ENCODE results near the gene TTPAL. TPM values are rescaled to one million over a fixed set of nuclear protein-coding genes. Genes with fewer than 3 reads are reported as not detected.

Gene TTPAL
- total RNA-seq, 4 donors from 2014 or later = 7.9 to 13.0 (median 11.6) TPM

DNA sequence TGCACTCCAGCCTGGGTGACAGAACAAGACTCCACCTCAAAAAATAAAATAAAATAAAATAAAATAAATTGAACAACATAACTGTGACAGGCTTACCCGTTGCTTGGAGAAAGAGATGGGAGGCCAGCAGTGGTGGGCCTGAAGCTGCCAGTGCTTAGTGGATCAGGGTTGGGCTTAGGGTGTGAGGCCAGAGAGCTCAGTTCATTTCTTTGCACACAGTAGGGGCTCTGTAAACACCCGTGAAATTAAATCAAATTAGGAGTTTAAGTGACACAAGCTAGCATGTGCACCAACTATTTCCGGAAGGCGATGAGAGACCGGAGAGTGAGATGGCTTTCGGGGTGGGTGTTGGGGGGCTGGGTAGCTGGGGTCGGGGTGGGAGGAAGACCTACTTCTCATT is 25.8 kb upstream of the TTPAL start:
- Histone ChIP-seq H3K4me3 (no peak overlapping the region), H3K27me3 (peaks cover 0 to 18% (median 0%) of the 10 kb centered on the region in 4 donors), H3K9me3 (no peaks in the 10 kb centered on the region), H3K4me1 (no peaks in the 10 kb centered on the region), H3K36me3 (no peaks in the 10 kb centered on the region), H3K27ac (no peak overlapping the region)
- intact Hi-C loops (cut with DNase I) = no loop called here
- DNase-seq = no peak
- no peak for TF ChIP-seq POLR2A (IDR thresholded peaks at IDR 0.05)
- TF ChIP-seq CTCF (IDR thresholded peaks at IDR 0.05) = no peak
- 75 to 79% methylated on average over 7 of the region's 7 CpGs for WGBS, 2 donors

- no peak for TF ChIP-seq CTCF (IDR thresholded peaks at IDR 0.05)
- TF ChIP-seq POLR2A (IDR thresholded peaks at IDR 0.05) = no peak
- no peak overlapping the region for H3K27ac ChIP-seq
- DNase-seq = no peak
- WGBS, 2 donors = 30 to 54% methylated on average over 3 of the region's 3 CpGs
- intact Hi-C loops (cut with DNase I) = no loop called here
- H3K9me3 ChIP-seq = no peaks in the 10 kb centered on the region
- no peaks in the 10 kb centered on the region for H3K4me1 ChIP-seq
- peaks cover 0 to 12% (median 0%) of the 10 kb centered on the region in 4 donors for H3K27me3 ChIP-seq
- H3K36me3 ChIP-seq = no peaks in the 10 kb centered on the region
- H3K4me3 ChIP-seq = no peak overlapping the region
Observed at GRCh38 chr20:44450281-44450889, 25.3 kb upstream of the TTPAL start.

- H3K4me1 ChIP-seq = no peaks in the 10 kb centered on the region
- WGBS, 2 donors = 67% methylated on average over 1 to 2 of the region's 7 CpGs
- TF ChIP-seq CTCF (IDR thresholded peaks at IDR 0.05) (no peak), POLR2A (IDR thresholded peaks at IDR 0.05) (no peak)
- no peaks in the 10 kb centered on the region for H3K9me3 ChIP-seq
- H3K27ac ChIP-seq = no peak overlapping the region
- no peak for DNase-seq
- intact Hi-C loops (cut with DNase I) = no loop called here
- no peak overlapping the region for H3K4me3 ChIP-seq
- H3K27me3 ChIP-seq = peaks cover 0 to 12% (median 0%) of the 10 kb centered on the region in 4 donors
- no peaks in the 10 kb centered on the region for H3K36me3 ChIP-seq
Observed at GRCh38 chr20:44450903-44451450, 24.7 kb upstream of the TTPAL start.

DNA sequence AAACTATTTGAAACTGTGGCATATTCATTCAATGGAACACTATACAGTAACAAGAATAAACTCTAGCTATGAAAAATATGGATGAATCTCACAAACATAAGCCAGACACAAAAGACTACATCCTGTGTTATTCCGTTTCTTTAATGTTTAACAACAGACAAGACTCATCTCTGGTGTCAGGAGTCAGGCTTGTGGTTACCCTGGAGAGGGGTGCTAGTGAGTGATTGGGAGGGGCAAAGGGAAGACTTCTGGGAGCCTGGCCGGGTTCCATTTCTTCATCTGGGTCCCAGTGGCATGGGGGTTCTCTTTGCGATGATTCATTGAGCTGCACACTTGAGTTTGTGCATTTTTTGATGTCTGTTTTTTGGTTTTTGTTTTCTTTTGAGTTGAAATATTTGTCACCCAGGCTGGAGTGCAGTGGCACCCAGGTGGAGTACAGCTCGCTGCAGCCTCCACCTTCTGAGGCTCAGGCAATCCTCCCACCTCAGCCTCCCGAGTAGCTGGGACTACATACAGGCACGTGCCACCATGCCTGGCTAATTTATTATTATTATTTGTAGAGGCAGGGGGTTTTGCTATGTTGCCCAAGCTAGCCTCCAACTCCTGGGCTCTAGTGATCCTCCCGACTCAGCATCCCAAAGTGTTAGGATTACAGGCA is 21.2 kb upstream of the TTPAL start:
- no peak for DNase-seq
- 74 to 84% methylated on average over 7 of the region's 7 CpGs for WGBS, 2 donors
- Histone ChIP-seq H3K36me3 (no peaks in the 10 kb centered on the region), H3K27ac (no peak overlapping the region), H3K4me3 (no peak overlapping the region), H3K4me1 (no peaks in the 10 kb centered on the region), H3K27me3 (peaks cover 0 to 12% (median 0%) of the 10 kb centered on the region in 4 donors), H3K9me3 (no peaks in the 10 kb centered on the region)
- intact Hi-C loops (cut with DNase I) = no loop called here
- TF ChIP-seq POLR2A (IDR thresholded peaks at IDR 0.05) (no peak), CTCF (IDR thresholded peaks at IDR 0.05) (no peak)

- 50 to 56% methylated on average over 3 of the region's 3 CpGs for WGBS, 2 donors
- H3K9me3 ChIP-seq = no peaks in the 10 kb centered on the region
- no peak overlapping the region for H3K4me3 ChIP-seq
- H3K27ac ChIP-seq = no peak overlapping the region
- intact Hi-C loops (cut with DNase I) = no loop called here
- no peak for DNase-seq
- peaks cover 0 to 12% (median 0%) of the 10 kb centered on the region in 4 donors for H3K27me3 ChIP-seq
- H3K36me3 ChIP-seq = no peaks in the 10 kb centered on the region
- TF ChIP-seq CTCF (IDR thresholded peaks at IDR 0.05) (no peak), POLR2A (IDR thresholded peaks at IDR 0.05) (no peak)
- no peaks in the 10 kb centered on the region for H3K4me1 ChIP-seq
Observed at GRCh38 chr20:44455126-44455525, 20.5 kb upstream of the TTPAL start.

Data from esophagus squamous epithelium (tissue), 5 donors.